NB4 (cell line): Measurements from ENCODE around the gene PALB2.
A peak's percentile ranks its signal among the peaks of the same experiment; 100 is the strongest.

Source experiments
- CTCF ChIP-seq: IDR thresholded peaks from one replicate; pipeline ENCODE4 v1.5.1; 2012; ENCODE audit warnings: low read depth, low read length
- TF ChIP-seq, protein P1 (sequence below): IDR thresholded peaks from 2 replicates; pipeline ENCODE4 v1.6.1; 2011; ENCODE audit warnings: low read depth, low read length

DNA sequence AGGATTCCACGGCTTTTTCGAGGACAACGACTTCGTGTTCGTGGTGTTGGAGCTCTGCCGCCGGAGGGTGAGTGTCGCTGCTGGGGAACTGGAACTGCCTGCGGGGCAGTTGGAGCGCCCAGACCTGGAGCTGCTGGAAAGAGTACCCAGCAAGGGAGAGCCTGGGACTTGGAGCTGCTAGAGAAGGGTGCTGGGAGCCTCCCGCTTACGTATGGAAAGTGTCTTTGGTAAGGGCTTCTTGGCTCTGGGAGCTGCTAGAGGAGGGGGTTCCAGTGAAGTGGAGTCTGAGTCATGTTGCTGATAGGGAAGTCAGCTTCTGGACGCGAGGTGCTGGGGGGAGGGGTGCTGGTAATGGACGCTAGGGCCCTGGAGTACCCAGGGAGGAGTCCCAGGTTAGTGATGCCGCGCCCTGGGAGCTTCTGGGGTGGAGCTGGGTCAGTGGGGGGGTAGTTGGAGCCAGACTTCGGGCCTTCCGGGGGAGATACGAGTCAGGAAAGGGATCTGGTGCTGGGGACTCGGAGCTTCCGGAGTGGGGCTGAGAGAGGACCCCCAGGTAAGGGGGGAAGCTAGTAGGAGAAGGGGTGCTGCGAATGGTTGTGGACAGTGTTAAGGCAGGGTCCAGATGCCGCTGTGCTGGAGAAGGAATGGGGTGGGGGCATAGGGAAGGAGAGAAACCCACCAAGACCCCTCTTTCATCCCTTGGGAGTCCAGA is 38.3 kb upstream of the PALB2 start:
- TF ChIP-seq, protein P1, sequence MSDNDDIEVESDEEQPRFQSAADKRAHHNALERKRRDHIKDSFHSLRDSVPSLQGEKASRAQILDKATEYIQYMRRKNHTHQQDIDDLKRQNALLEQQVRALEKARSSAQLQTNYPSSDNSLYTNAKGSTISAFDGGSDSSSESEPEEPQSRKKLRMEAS, result peak; percentile 44
- TF ChIP-seq CTCF, result no peak
